ENCODE results near the gene CCDC78. TPM values are rescaled to one million over a fixed set of nuclear protein-coding genes. Genes with fewer than 3 reads are reported as not detected.

CCDC78 gene
- polyA plus RNA-seq, 1 donor (not counting 4 experiments of a cell fraction or from before 2014, with no cell fraction given), result 2.5 TPM

GRCh38 chr16:678858-679813, 47.1 kb downstream of the CCDC78 start:
- peaks cover 48% of the 10 kb centered on the region for H3K4me1 ChIP-seq (ENCODE audit: control insufficient read depth, extremely low read depth, insufficient read depth, low read length)
- no peak for TF ChIP-seq EZH2 (IDR thresholded peaks at IDR 0.05; ENCODE audit: low read length)
- TF ChIP-seq CTCF (optimal IDR thresholded peaks at IDR 0.05 in 1 of 3, IDR thresholded peaks at IDR 0.05 in 1 of 3, conservative IDR thresholded peaks at IDR 0.05 in 1 of 3; ENCODE audit: extremely low read depth in 1 of 3, insufficient read depth in 2 of 3, low read length in 3 of 3), result no peak
- dilution Hi-C loops (cut with MboI; ENCODE audit: extremely low pct_ligation_motif_present, low sequenced_read_pairs), result no loop called here
- H3K9me1 ChIP-seq (ENCODE audit: control insufficient read depth, extremely low read depth, insufficient read depth, low read length), result no peaks in the 10 kb centered on the region
- H3K9ac ChIP-seq (ENCODE audit: control insufficient read depth, extremely low read depth, insufficient read depth, low read length), result peak overlapping the region; percentile 44
- H3K36me3 ChIP-seq (ENCODE audit: control insufficient read depth in 2 of 2, extremely low read depth in 1 of 2, insufficient read depth in 2 of 2, low read length in 2 of 2), result peaks cover 14 to 21% of the 10 kb centered on the region in 2 experiments
- peak overlapping the region; percentile 30 to 59 (median 35) for H3K4me3 ChIP-seq (ENCODE audit: control insufficient read depth in 2 of 3, extremely low read depth in 1 of 3, insufficient read depth in 2 of 3, low read depth in 1 of 3, low read length in 3 of 3)
- H2AFZ ChIP-seq (ENCODE audit: control insufficient read depth, low read length), result peak overlapping the region; percentile 46
- no peak overlapping the region for H3K27ac ChIP-seq (ENCODE audit: control insufficient read depth, insufficient read depth, low read length)
- no peaks in the 10 kb centered on the region for H3K27me3 ChIP-seq (ENCODE audit: control insufficient read depth, extremely low read depth, insufficient read depth, low read length)
- peaks cover 16% of the 10 kb centered on the region for H4K20me1 ChIP-seq (ENCODE audit: control insufficient read depth, extremely low read depth, insufficient read depth, low read length)
- FAIRE-seq, result no peak
- H3K4me2 ChIP-seq (ENCODE audit: control insufficient read depth, extremely low read depth, insufficient read depth, low read depth, low read length), result peak overlapping the region; percentile 64
- peaks cover 30% of the 10 kb centered on the region for H3K79me2 ChIP-seq (ENCODE audit: control insufficient read depth, insufficient read depth, low read length)
- DNase-seq (ENCODE audit: low read depth, low spot score), result no peak
- no peaks in the 10 kb centered on the region for H3K9me3 ChIP-seq (ENCODE audit: control insufficient read depth, low read depth, low read length)

GRCh38 chr16:678209-678857, 47.9 kb downstream of the CCDC78 start:
- Histone ChIP-seq H2AFZ (ENCODE audit: control insufficient read depth, low read length) (no peak overlapping the region), H3K36me3 (ENCODE audit: control insufficient read depth in 2 of 2, extremely low read depth in 1 of 2, insufficient read depth in 2 of 2, low read length in 2 of 2) (peaks cover 16 to 20% of the 10 kb centered on the region in 2 experiments), H3K9me3 (ENCODE audit: control insufficient read depth, low read depth, low read length) (no peaks in the 10 kb centered on the region), H3K9ac (ENCODE audit: control insufficient read depth, extremely low read depth, insufficient read depth, low read length) (no peak overlapping the region), H3K9me1 (ENCODE audit: control insufficient read depth, extremely low read depth, insufficient read depth, low read length) (no peaks in the 10 kb centered on the region), H4K20me1 (ENCODE audit: control insufficient read depth, extremely low read depth, insufficient read depth, low read length) (peaks cover 16% of the 10 kb centered on the region), H3K4me1 (ENCODE audit: control insufficient read depth, extremely low read depth, insufficient read depth, low read length) (peaks cover 44% of the 10 kb centered on the region), H3K4me3 (ENCODE audit: control insufficient read depth in 2 of 3, extremely low read depth in 1 of 3, insufficient read depth in 2 of 3, low read depth in 1 of 3, low read length in 3 of 3) (no peak overlapping the region), H3K79me2 (ENCODE audit: control insufficient read depth, insufficient read depth, low read length) (peaks cover 26% of the 10 kb centered on the region), H3K27me3 (ENCODE audit: control insufficient read depth, extremely low read depth, insufficient read depth, low read length) (no peaks in the 10 kb centered on the region), H3K27ac (ENCODE audit: control insufficient read depth, insufficient read depth, low read length) (no peak overlapping the region), H3K4me2 (ENCODE audit: control insufficient read depth, extremely low read depth, insufficient read depth, low read depth, low read length) (no peak overlapping the region)
- FAIRE-seq, result no peak
- DNase-seq (ENCODE audit: low read depth, low spot score), result no peak
- dilution Hi-C loops (cut with MboI; ENCODE audit: extremely low pct_ligation_motif_present, low sequenced_read_pairs), result no loop called here
- TF ChIP-seq EZH2 (IDR thresholded peaks at IDR 0.05; ENCODE audit: low read length) (no peak), CTCF (optimal IDR thresholded peaks at IDR 0.05 in 1 of 3, IDR thresholded peaks at IDR 0.05 in 1 of 3, conservative IDR thresholded peaks at IDR 0.05 in 1 of 3; ENCODE audit: extremely low read depth in 1 of 3, insufficient read depth in 2 of 3, low read length in 3 of 3) (no peak)
